Mesodermal cell (in vitro differentiated cells): Measurements from ENCODE around the gene PXT1.
"Not testable (repeated sequence)": the region's sequence is repeated elsewhere in the genome, so short reads cannot be mapped to it uniquely, and the experiment has no call there.

Source experiments
- H3K27ac ChIP-seq: 2 replicates; pipeline ENCODE4 v1.7.0; 2013; ENCODE audit warnings: mild to moderate bottlenecking, low read depth, low read length, moderate library complexity; ENCODE audit not compliant: severe bottlenecking
- H3K36me3 ChIP-seq: 2 replicates; pipeline ENCODE4 v1.7.1; 2013; ENCODE audit warnings: mild to moderate bottlenecking, low read length, moderate library complexity; ENCODE audit not compliant: control insufficient read depth, insufficient read depth
- H3K4me1 ChIP-seq: one replicate; pipeline ENCODE4 v1.7.1; 2013; ENCODE audit warnings: mild to moderate bottlenecking, low read length; ENCODE audit not compliant: insufficient read depth, control insufficient read depth, poor library complexity, severe bottlenecking
- H3K4me3 ChIP-seq: 2 replicates; pipeline ENCODE4 v1.7.0; 2013; ENCODE audit warnings: low read length, control low read depth, mild to moderate bottlenecking; ENCODE audit not compliant: insufficient read depth, poor library complexity, severe bottlenecking; ENCODE audit errors: extremely low read depth
- H3K9me3 ChIP-seq: 2 replicates; pipeline ENCODE4 v1.7.1; 2013; ENCODE audit warnings: mild to moderate bottlenecking, low read length, moderate library complexity; ENCODE audit not compliant: control insufficient read depth
- WGBS, 2 experiments: methylation state at CpG; one replicate each; pipeline ENCODE4 v1.1.5; 2013; ENCODE audit warnings: missing lambda C conversion rate in 2 of 2; ENCODE audit not compliant: insufficient coverage in 2 of 2; 5-methylcytosine and 5-hydroxymethylcytosine counted together

PXT1 gene

DNA sequence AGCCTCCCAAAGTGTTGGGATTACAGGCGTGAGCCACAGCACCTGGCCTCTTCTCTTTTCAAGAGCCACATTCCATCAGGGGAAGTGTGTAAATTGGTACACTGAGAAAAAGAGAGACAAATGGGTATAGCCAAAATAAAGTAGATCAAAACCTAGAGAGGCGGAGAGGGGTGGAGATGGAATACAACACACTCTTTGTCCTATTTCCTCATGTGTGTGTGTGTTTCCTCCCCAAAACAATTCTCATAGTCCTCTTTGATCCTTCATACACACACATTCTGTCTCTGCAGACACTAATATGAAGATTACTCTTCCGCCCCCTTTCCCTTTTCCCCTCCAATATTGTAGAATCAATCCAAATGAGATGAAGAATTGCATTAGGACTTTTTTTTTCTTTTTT is 16.0 kb downstream of the PXT1 start:
- no CpG with 5 or more reads among the region's 3 CpGs for WGBS, 2 experiments
- no peak overlapping the region for H3K4me3 ChIP-seq
- H3K9me3 ChIP-seq: no peaks in the 10 kb centered on the region
- no peaks in the 10 kb centered on the region for H3K36me3 ChIP-seq
- no peak overlapping the region for H3K27ac ChIP-seq
- peaks cover 13% of the 10 kb centered on the region for H3K4me1 ChIP-seq

DNA sequence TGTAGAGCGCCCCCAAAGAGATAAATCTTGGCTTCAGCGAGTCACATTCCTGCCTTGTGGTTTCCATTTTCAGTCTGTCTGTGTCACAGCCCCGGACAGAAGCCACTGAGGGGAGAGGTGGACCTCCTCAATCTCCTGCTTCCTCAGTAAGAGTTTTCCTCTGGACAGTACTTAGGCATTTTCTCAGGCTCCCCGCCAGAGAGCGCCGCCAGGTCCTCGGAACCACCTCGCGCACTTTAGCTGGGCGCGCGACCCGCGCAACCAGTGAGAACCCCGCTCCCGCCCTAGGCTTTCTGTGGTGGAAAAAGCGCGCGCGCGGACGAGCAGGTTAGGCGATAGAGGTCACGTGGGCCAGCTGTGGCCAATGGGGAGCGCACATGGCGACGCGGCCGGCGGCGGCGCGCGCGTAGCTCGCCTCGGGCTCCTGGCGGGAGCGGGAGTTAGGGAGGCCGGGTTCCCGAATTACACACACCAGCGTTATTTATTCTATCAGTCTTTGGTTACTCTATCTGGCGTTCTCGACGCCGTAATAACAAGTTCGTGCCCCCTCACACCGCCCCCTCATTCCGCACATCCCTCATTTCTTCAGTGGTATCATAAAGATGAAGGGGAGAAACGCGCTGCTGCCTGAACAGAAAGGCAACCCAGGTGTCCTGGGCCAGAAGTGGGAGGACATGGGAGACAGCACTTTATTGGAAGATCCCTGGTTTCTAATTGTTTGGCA is 19.4 kb downstream of the PXT1 start:
- 2 to 3% methylated on average over 34 to 40 of the region's 51 CpGs for WGBS, 2 experiments
- Histone ChIP-seq H3K4me3 (peak overlapping the region; percentile 29), H3K4me1 (peaks cover 5% of the 10 kb centered on the region), H3K27ac (peak overlapping the region; percentile 83), H3K9me3 (no peaks in the 10 kb centered on the region), H3K36me3 (no peaks in the 10 kb centered on the region)

DNA sequence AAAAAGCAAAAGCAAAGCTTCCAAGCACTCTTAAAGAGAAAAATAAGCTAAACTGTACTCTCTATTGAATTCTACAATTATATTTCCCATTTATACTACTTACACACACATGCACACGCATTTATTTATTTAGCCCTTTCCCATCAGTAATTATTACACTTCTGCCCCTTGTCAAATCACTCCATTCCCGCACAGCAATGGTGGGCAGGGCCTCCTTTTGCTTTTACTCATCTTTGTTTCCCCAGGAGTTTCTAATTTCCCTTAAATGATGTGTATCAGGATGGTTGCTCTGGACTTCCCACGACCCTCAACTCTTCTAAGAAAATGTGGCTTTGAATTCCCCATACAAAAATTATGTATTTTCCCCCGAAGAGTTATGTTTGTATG is 19.9 kb downstream of the PXT1 start:
- peaks cover 8% of the 10 kb centered on the region for H3K4me1 ChIP-seq
- H3K27ac ChIP-seq: peak overlapping the region; percentile 83
- peak overlapping the region; percentile 20 for H3K4me3 ChIP-seq
- 85% methylated on average over 2 of the region's 4 CpGs; no CpG with 5 or more reads in 1 of the 2 experiments for WGBS, 2 experiments
- H3K36me3 ChIP-seq: no peaks in the 10 kb centered on the region
- H3K9me3 ChIP-seq: no peaks in the 10 kb centered on the region

DNA sequence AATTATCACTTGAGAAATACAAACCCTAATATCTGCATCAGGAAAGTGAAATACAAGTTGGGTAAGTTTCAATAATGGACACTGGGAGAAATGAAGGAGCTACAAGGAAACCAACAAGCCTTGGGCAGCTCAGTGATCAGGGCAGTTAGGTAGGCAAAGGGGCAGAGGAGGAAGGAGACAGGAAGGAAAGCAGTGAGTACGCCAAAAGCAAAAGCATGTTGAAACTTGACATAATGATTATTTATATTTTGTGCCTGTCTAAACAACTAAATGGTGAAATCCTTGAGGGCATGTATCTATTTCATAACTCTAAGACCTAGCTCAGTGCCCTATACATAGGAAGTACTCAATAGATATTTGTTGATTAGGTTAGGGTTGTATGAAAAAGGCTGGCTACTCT is 23.3 kb downstream of the PXT1 start:
- no peaks in the 10 kb centered on the region for H3K36me3 ChIP-seq
- H3K27ac ChIP-seq: no peak overlapping the region
- H3K9me3 ChIP-seq: no peaks in the 10 kb centered on the region
- H3K4me1 ChIP-seq: peaks cover 8% of the 10 kb centered on the region
- no peak overlapping the region for H3K4me3 ChIP-seq
- 100% methylated on average over 1 of the region's 1 CpG; no CpG with 5 or more reads in 1 of the 2 experiments for WGBS, 2 experiments

DNA sequence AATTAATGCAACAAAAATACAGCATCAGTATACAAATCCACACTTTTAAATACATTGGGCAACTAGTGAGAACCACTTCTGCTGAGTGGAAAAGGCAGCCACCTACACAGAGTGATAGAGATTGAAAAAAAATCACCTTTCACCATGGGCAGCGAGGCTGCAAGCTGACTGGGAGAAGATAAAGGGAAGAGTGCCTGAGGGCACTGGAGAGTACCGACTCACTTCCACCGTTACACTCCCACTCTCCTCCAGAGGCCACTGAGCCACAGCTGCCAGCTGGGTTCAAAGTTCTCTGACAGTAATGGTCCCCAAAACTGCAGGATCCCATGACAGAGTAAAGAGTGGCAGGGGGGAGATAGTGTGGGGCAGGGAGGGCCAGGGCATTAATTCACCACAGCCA is 24.1 kb downstream of the PXT1 start:
- H3K9me3 ChIP-seq: no peaks in the 10 kb centered on the region
- H3K4me3 ChIP-seq: no peak overlapping the region
- no peaks in the 10 kb centered on the region for H3K36me3 ChIP-seq
- WGBS, 2 experiments: 60% methylated on average over 1 of the region's 3 CpGs; no CpG with 5 or more reads in 1 of the 2 experiments
- no peak overlapping the region for H3K27ac ChIP-seq
- peaks cover 8% of the 10 kb centered on the region for H3K4me1 ChIP-seq

DNA sequence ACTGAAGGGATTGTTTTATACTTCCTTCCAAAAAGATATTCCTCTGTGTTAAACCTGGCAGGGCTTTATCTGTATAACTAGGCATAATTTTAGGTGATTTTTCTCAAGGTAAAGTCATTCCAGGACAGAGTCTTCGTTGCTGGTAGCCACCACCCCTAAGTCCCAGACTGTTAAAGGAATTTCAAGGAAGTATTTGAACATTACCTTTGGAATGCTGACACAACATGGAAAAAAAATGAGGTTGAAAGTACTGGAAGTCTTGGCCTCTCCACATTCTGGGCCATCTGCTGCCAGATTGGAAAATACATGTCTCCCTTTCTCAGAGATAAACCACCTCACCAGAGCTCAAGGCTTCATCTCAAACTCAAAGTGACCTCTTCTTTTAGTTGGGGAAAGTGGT is 28.2 kb downstream of the PXT1 start:
- Histone ChIP-seq H3K4me1 (peaks cover 4% of the 10 kb centered on the region), H3K36me3 (no peaks in the 10 kb centered on the region), H3K9me3 (no peaks in the 10 kb centered on the region), H3K27ac (no peak overlapping the region), H3K4me3 (no peak overlapping the region)
- WGBS, 2 experiments: 67% methylated on average over 1 of the region's 1 CpG; no CpG with 5 or more reads in 1 of the 2 experiments

DNA sequence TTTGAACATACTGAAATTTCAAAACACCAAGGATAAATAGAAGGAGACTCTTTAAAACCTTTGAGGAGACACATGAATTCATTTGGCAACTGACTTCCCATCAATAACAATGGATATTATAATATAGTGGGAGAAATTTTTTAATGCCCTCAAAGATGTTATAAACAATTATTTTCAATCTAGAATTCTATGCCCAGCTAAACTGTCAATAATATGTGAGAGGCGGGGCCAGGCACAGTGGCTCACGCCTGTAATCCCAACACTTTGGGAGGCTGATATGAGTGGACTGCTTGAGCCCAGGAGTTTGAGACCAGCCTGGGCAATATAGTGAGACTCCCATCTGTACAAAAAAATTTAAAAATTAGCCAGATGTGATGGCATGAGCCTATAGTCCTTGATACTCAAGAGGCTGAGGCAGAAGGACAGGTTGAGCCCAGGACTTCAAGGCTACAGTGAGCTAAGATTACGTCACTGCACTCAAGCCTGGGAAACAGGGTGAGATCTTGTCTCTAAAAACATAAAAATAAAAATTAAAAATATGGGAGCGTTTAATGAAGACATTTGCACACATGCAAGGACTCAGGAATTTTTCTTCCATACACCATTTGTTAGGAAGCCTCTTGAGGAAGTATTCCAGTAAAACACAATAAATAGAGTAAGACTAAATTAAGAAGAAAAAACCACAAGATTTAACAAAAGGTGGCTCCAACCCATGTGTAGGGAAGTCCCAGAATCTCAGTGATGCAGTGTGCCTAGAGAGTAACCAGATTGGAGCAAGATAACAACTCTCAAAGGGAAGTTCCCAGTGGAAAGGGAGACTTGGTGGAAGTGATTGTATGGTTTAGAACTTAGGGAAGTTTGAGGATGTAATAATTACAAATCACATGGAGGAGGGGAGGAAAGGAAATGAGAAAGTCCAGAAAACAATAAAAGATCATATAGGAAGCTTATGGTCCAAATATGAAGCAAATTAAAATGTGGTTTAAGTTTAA is 28.9 kb downstream of the PXT1 start:
- H3K27ac ChIP-seq: no peak overlapping the region
- H3K9me3 ChIP-seq: no peaks in the 10 kb centered on the region
- 93% methylated on average over 2 of the region's 4 CpGs; no CpG with 5 or more reads in 1 of the 2 experiments for WGBS, 2 experiments

DNA sequence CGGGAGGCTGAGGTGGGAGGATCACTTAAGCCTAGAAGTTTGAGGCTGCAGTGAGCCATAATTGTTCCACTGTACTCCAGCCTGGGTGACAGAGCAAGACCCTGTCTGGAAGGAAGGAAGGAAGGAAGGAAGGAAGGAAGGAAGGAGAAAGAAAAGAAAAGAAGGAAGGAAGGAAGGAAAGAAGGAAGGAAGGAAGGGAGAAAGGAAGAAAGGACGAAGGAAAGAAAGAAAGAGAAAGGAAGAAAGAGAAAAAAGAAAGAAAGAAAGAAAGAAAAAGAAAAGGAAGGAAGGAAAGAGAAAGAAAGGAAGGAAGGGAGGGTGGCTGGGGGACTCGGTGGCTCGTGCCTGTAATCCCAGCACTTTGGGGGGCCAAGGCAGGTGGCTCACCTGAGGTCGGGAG is 32.9 kb downstream of the PXT1 start:
- H3K27ac ChIP-seq, H3K4me1 ChIP-seq, H3K9me3 ChIP-seq, H3K36me3 ChIP-seq, H3K4me3 ChIP-seq: not testable (repeated sequence)
- WGBS, 2 experiments: 79 to 85% methylated on average over 4 to 5 of the region's 5 CpGs

More for the DNA sequence above, 28.9 kb downstream of the PXT1 start:
- Histone ChIP-seq H3K36me3 (no peaks in the 10 kb centered on the region), H3K4me3 (no peak overlapping the region), H3K4me1 (peaks cover 4% of the 10 kb centered on the region)

DNA sequence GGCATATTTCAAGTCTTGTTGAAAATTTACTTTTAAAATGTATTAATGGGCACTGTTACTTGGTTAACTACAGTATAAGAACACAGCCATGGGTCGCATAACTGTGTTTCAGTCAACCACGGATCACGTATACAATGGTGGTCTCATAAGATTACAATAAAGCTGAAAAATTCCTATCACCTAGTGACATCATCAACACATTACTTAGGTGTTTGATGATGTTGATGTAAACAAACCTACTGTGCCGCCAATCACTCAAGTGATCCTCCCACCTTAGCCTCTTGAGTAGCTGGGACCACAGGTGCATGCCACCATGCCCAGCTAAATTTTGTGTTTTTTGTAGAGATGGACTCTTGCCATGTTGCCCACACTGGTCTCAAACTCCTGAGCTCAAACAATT is 38.5 kb downstream of the PXT1 start:
- no peak overlapping the region for H3K4me3 ChIP-seq
- no peak overlapping the region for H3K27ac ChIP-seq
- no peaks in the 10 kb centered on the region for H3K9me3 ChIP-seq
- no peaks in the 10 kb centered on the region for H3K36me3 ChIP-seq
- WGBS, 2 experiments: 93% methylated on average over 3 of the region's 4 CpGs; no CpG with 5 or more reads in 1 of the 2 experiments
- peaks cover 4% of the 10 kb centered on the region for H3K4me1 ChIP-seq

DNA sequence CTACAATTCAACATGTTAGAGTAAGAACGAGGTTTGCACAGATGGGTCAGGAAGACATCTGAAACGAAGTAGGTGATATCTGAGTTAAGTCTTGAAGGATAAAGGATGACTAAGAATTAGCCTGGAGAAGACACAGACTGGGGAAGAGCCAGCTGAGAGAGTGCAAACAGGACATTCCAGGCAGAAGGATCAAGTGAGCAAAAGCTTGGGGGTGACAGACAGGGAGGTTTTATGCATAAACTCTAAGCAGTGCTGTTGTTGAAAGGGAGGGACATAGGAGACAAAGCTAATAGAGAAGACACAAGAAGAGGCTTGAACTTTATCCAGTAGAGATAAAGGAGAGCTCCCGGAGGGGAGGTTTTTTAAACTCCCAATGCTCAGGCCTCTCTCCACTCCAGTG is 40.2 kb downstream of the PXT1 start:
- H3K27ac ChIP-seq: no peak overlapping the region
- 83 to 92% methylated on average over 2 to 3 of the region's 3 CpGs for WGBS, 2 experiments
- no peaks in the 10 kb centered on the region for H3K36me3 ChIP-seq
- H3K4me1 ChIP-seq: peaks cover 4% of the 10 kb centered on the region
- no peak overlapping the region for H3K4me3 ChIP-seq
- no peaks in the 10 kb centered on the region for H3K9me3 ChIP-seq
